ENCODE results near the gene ADH6. TPM values are rescaled to one million over a fixed set of nuclear protein-coding genes. Genes with fewer than 3 reads are reported as not detected.
"Not testable (repeated sequence)": the region's sequence is repeated elsewhere in the genome, so short reads cannot be mapped to it uniquely, and the experiment has no call there.

Gene ADH6
- not detected in 2 replicates for total RNA-seq

- H3K4me1 Mint-ChIP-seq = no peaks in the 10 kb centered on the region
- peaks cover 8% of the 10 kb centered on the region for H3K9me3 Mint-ChIP-seq
- H3K4me3 Mint-ChIP-seq = no peak within 1 kb of the TSS
- H3K27me3 Mint-ChIP-seq = no peaks in the 10 kb centered on the region
- no peaks in the 10 kb centered on the region for H3K36me3 Mint-ChIP-seq (ENCODE audit: low read depth)
- DNase-seq = no peak
- intact Hi-C loops (cut with micrococcal nuclease) = no loop called here
- H3K27ac Mint-ChIP-seq = no peak within 1 kb of the TSS
These were observed at the start of gene ADH6 for GRCh38 chr4:99219072-99219471. Gene ADH6 (minus strand): TSS chr4:99219246. CDS start chr4:99219152, 94 bp downstream.

- intact Hi-C loops (cut with micrococcal nuclease) = no loop called here
- Mint-ChIP-seq H3K4me3 (no peak overlapping the region), H3K4me1 (no peaks in the 10 kb centered on the region), H3K9me3 (peaks cover 6% of the 10 kb centered on the region), H3K27ac (no peak overlapping the region), H3K36me3 (ENCODE audit: low read depth) (no peaks in the 10 kb centered on the region), H3K27me3 (no peaks in the 10 kb centered on the region)
- no peak for DNase-seq
These were observed 45.9 kb upstream of the ADH6 start for GRCh38 chr4:99264927-99265326.

GRCh38 chr4:99252746-99253145, 33.7 kb upstream of the ADH6 start:
- no peaks in the 10 kb centered on the region for H3K36me3 Mint-ChIP-seq (ENCODE audit: low read depth)
- H3K4me1 Mint-ChIP-seq = no peaks in the 10 kb centered on the region
- H3K9me3 Mint-ChIP-seq = no peaks in the 10 kb centered on the region
- H3K27me3 Mint-ChIP-seq = no peaks in the 10 kb centered on the region
- no peak for DNase-seq
- intact Hi-C loops (cut with micrococcal nuclease) = no loop called here
- no peak overlapping the region for H3K27ac Mint-ChIP-seq
- H3K4me3 Mint-ChIP-seq = no peak overlapping the region

GRCh38 chr4:99248714-99249113, 29.7 kb upstream of the ADH6 start:
- no peaks in the 10 kb centered on the region for H3K27me3 Mint-ChIP-seq
- no peak overlapping the region for H3K4me3 Mint-ChIP-seq
- peaks cover 16% of the 10 kb centered on the region for H3K9me3 Mint-ChIP-seq
- H3K36me3 Mint-ChIP-seq (ENCODE audit: low read depth) = no peaks in the 10 kb centered on the region
- intact Hi-C loops (cut with micrococcal nuclease) = no loop called here
- DNase-seq = no peak
- H3K4me1 Mint-ChIP-seq = no peaks in the 10 kb centered on the region
- no peak overlapping the region for H3K27ac Mint-ChIP-seq

GRCh38 chr4:99235955-99236354, 16.9 kb upstream of the ADH6 start:
- intact Hi-C loops (cut with micrococcal nuclease) = no loop called here
- Mint-ChIP-seq H3K4me1 (no peaks in the 10 kb centered on the region), H3K4me3 (no peak overlapping the region), H3K27me3 (no peaks in the 10 kb centered on the region), H3K27ac (no peak overlapping the region), H3K9me3 (peaks cover 4% of the 10 kb centered on the region), H3K36me3 (ENCODE audit: low read depth) (no peaks in the 10 kb centered on the region)
- no peak for DNase-seq

- Mint-ChIP-seq H3K4me1 (no peaks in the 10 kb centered on the region), H3K27me3 (no peaks in the 10 kb centered on the region), H3K4me3 (no peak overlapping the region), H3K27ac (no peak overlapping the region), H3K36me3 (ENCODE audit: low read depth) (no peaks in the 10 kb centered on the region), H3K9me3 (peaks cover 4% of the 10 kb centered on the region)
- intact Hi-C loops (cut with micrococcal nuclease) = no loop called here
- DNase-seq = no peak
These were observed 15.4 kb upstream of the ADH6 start for GRCh38 chr4:99234331-99235010.

- H3K9me3 Mint-ChIP-seq; H3K36me3 Mint-ChIP-seq (ENCODE audit: low read depth); H3K27me3 Mint-ChIP-seq; DNase-seq; H3K4me1 Mint-ChIP-seq; intact Hi-C loops (cut with micrococcal nuclease); H3K27ac Mint-ChIP-seq; H3K4me3 Mint-ChIP-seq: not testable (repeated sequence)
These were observed 14.4 kb upstream of the ADH6 start for GRCh38 chr4:99233397-99233796.

- H3K4me3 Mint-ChIP-seq; H3K9me3 Mint-ChIP-seq; H3K36me3 Mint-ChIP-seq (ENCODE audit: low read depth): not testable (repeated sequence)
These were observed 9.7 kb upstream of the ADH6 start for GRCh38 chr4:99228706-99229105.

GRCh38 chr4:99227646-99228045, 8.6 kb upstream of the ADH6 start:
- H3K27me3 Mint-ChIP-seq; intact Hi-C loops (cut with micrococcal nuclease); H3K4me3 Mint-ChIP-seq; H3K27ac Mint-ChIP-seq; H3K4me1 Mint-ChIP-seq; H3K36me3 Mint-ChIP-seq (ENCODE audit: low read depth); DNase-seq; H3K9me3 Mint-ChIP-seq: not testable (repeated sequence)

More at GRCh38 chr4:99228706-99229105, 9.7 kb upstream of the ADH6 start:
- DNase-seq; H3K4me1 Mint-ChIP-seq; intact Hi-C loops (cut with micrococcal nuclease); H3K27ac Mint-ChIP-seq; H3K27me3 Mint-ChIP-seq: not testable (repeated sequence)

- no peaks in the 10 kb centered on the region for H3K36me3 Mint-ChIP-seq (ENCODE audit: low read depth)
- no peak overlapping the region for H3K27ac Mint-ChIP-seq
- no peaks in the 10 kb centered on the region for H3K27me3 Mint-ChIP-seq
- H3K4me3 Mint-ChIP-seq = no peak overlapping the region
- H3K9me3 Mint-ChIP-seq = peaks cover 8% of the 10 kb centered on the region
- no peaks in the 10 kb centered on the region for H3K4me1 Mint-ChIP-seq
- intact Hi-C loops (cut with micrococcal nuclease) = no loop called here
- no peak for DNase-seq
These were observed 2.9 kb upstream of the ADH6 start for GRCh38 chr4:99221980-99222379.

GRCh38 chr4:99219479-99219878, 433 bp upstream of the ADH6 start:
- no peaks in the 10 kb centered on the region for H3K27me3 Mint-ChIP-seq
- no peaks in the 10 kb centered on the region for H3K4me1 Mint-ChIP-seq
- no peak overlapping the region for H3K4me3 Mint-ChIP-seq
- no peak overlapping the region for H3K27ac Mint-ChIP-seq
- no peaks in the 10 kb centered on the region for H3K36me3 Mint-ChIP-seq (ENCODE audit: low read depth)
- H3K9me3 Mint-ChIP-seq = peaks cover 8% of the 10 kb centered on the region
- intact Hi-C loops (cut with micrococcal nuclease) = no loop called here
- DNase-seq = no peak

- peaks cover 8% of the 10 kb centered on the region for H3K9me3 Mint-ChIP-seq
- H3K4me3 Mint-ChIP-seq = no peak overlapping the region
- no peaks in the 10 kb centered on the region for H3K36me3 Mint-ChIP-seq (ENCODE audit: low read depth)
- no peaks in the 10 kb centered on the region for H3K27me3 Mint-ChIP-seq
- intact Hi-C loops (cut with micrococcal nuclease) = no loop called here
- no peaks in the 10 kb centered on the region for H3K4me1 Mint-ChIP-seq
- no peak overlapping the region for H3K27ac Mint-ChIP-seq
- no peak for DNase-seq
These were observed 3.5 kb downstream of the ADH6 start for GRCh38 chr4:99215521-99215920.

GRCh38 chr4:99210789-99211188, 8.3 kb downstream of the ADH6 start:
- no peak overlapping the region for H3K4me3 Mint-ChIP-seq
- no peaks in the 10 kb centered on the region for H3K4me1 Mint-ChIP-seq
- no peaks in the 10 kb centered on the region for H3K9me3 Mint-ChIP-seq
- H3K27me3 Mint-ChIP-seq = peaks cover 2% of the 10 kb centered on the region
- no peaks in the 10 kb centered on the region for H3K36me3 Mint-ChIP-seq (ENCODE audit: low read depth)
- DNase-seq = no peak
- no peak overlapping the region for H3K27ac Mint-ChIP-seq
- intact Hi-C loops (cut with micrococcal nuclease) = no loop called here

GRCh38 chr4:99209671-99210070, 9.4 kb downstream of the ADH6 start:
- Mint-ChIP-seq H3K27ac (no peak overlapping the region), H3K27me3 (peaks cover 2% of the 10 kb centered on the region), H3K36me3 (ENCODE audit: low read depth) (no peaks in the 10 kb centered on the region), H3K4me3 (no peak overlapping the region), H3K9me3 (no peaks in the 10 kb centered on the region), H3K4me1 (no peaks in the 10 kb centered on the region)
- DNase-seq = no peak
- intact Hi-C loops (cut with micrococcal nuclease) = no loop called here

GRCh38 chr4:99208719-99209075, 10.3 kb downstream of the ADH6 start:
- H3K27ac Mint-ChIP-seq = no peak overlapping the region
- no peak overlapping the region for H3K4me3 Mint-ChIP-seq
- no peak for DNase-seq
- no peaks in the 10 kb centered on the region for H3K4me1 Mint-ChIP-seq
- H3K36me3 Mint-ChIP-seq (ENCODE audit: low read depth) = no peaks in the 10 kb centered on the region
- intact Hi-C loops (cut with micrococcal nuclease) = no loop called here
- peaks cover 2% of the 10 kb centered on the region for H3K27me3 Mint-ChIP-seq
- H3K9me3 Mint-ChIP-seq = no peaks in the 10 kb centered on the region
